Loucy (cell line): ENCODE results near the gene ADGRF4.

ENCODE experiments used
- H2AFZ ChIP-seq: fragments of 200-600 bp; sonication (generic); 2 replicates; pipeline ENCODE4 v1.6.0; 2016; ENCODE audit warnings: antibody characterized with exemption, mild to moderate bottlenecking, low read length, moderate library complexity
- H3F3A ChIP-seq: fragments of 200-600 bp; 2 replicates; pipeline ENCODE4 v1.6.0; 2016; ENCODE audit warnings: antibody characterized with exemption, low read depth, mild to moderate bottlenecking
- H3K27me3 ChIP-seq: fragments of 200-600 bp; sonication (generic); 2 replicates; pipeline ENCODE4 v1.6.1; 2014; ENCODE audit warnings: low read length, mild to moderate bottlenecking; ENCODE audit not compliant: insufficient read depth, poor library complexity, severe bottlenecking
- H3K36me3 ChIP-seq: fragments of 200-600 bp; sonication (generic); 2 replicates; pipeline ENCODE4 v1.6.1; 2016; ENCODE audit warnings: low read length; ENCODE audit not compliant: insufficient read depth
- H3K4me1 ChIP-seq: fragments of 200-600 bp; sonication (generic); 2 replicates; pipeline ENCODE4 v1.5.1; 2014; ENCODE audit warnings: low read length, mild to moderate bottlenecking; ENCODE audit not compliant: insufficient read depth, poor library complexity, severe bottlenecking
- H3K4me2 ChIP-seq: fragments of 200-600 bp; sonication (generic); 2 replicates; pipeline ENCODE4 v1.6.0; 2014; ENCODE audit warnings: antibody characterized with exemption, low read length, low read depth, mild to moderate bottlenecking; ENCODE audit not compliant: poor library complexity, severe bottlenecking
- H3K4me3 ChIP-seq: fragments of 200-600 bp; sonication (generic); 2 replicates; pipeline ENCODE4 v1.5.1; 2014; ENCODE audit warnings: low read length, mild to moderate bottlenecking, mixed read lengths; ENCODE audit not compliant: poor library complexity, severe bottlenecking
- H3K79me2 ChIP-seq: fragments of 200-600 bp; sonication (generic); 2 replicates; pipeline ENCODE4 v1.6.1; 2014; ENCODE audit warnings: low read length; ENCODE audit not compliant: insufficient read depth
- H3K9ac ChIP-seq: fragments of 200-600 bp; sonication (generic); 2 replicates; pipeline ENCODE4 v1.6.0; 2014; ENCODE audit warnings: mild to moderate bottlenecking, low read depth, low read length, moderate library complexity; ENCODE audit not compliant: poor library complexity, severe bottlenecking
- H3K9me2 ChIP-seq: fragments of 200-600 bp; sonication (generic); replicated peaks from 2 replicates; pipeline ENCODE4 v1.6.1; 2016; ENCODE audit warnings: low read depth, low read length, mixed read lengths
- H3K9me3 ChIP-seq: fragments of 200-600 bp; sonication (generic); 2 replicates; pipeline ENCODE4 v1.6.1; 2014; ENCODE audit warnings: mild to moderate bottlenecking, antibody characterized with exemption, low read length, low read depth; ENCODE audit not compliant: insufficient read depth
- H4K20me1 ChIP-seq: fragments of 200-600 bp; sonication (generic); 2 replicates; pipeline ENCODE4 v1.6.0; 2014; ENCODE audit warnings: antibody characterized with exemption, low read length, mild to moderate bottlenecking; ENCODE audit not compliant: insufficient read depth, poor library complexity, severe bottlenecking
- EZH2phosphoT487 ChIP-seq: fragments of 200-600 bp; IDR thresholded peaks from 2 replicates; pipeline ENCODE4 v1.6.1; 2018; ENCODE audit warnings: antibody characterized with exemption, mild to moderate bottlenecking, moderate library complexity, borderline replicate concordance
- TF ChIP-seq, protein P1 (sequence below): fragments of 200-600 bp; sonication (generic); conservative IDR thresholded peaks from 2 replicates; pipeline ENCODE4 v1.5.1; 2014; ENCODE audit warnings: mild to moderate bottlenecking, antibody characterized with exemption, low read length

The ADGRF4 gene

GRCh38 chr6:47766445-47766844, 68.1 kb downstream of the ADGRF4 start:
- no peaks in the 10 kb centered on the region for H3K9me2 ChIP-seq
- no peaks in the 10 kb centered on the region for H3K79me2 ChIP-seq
- no peak overlapping the region for H3K4me3 ChIP-seq
- H3K9me3 ChIP-seq: no peaks in the 10 kb centered on the region
- TF ChIP-seq, protein P1, sequence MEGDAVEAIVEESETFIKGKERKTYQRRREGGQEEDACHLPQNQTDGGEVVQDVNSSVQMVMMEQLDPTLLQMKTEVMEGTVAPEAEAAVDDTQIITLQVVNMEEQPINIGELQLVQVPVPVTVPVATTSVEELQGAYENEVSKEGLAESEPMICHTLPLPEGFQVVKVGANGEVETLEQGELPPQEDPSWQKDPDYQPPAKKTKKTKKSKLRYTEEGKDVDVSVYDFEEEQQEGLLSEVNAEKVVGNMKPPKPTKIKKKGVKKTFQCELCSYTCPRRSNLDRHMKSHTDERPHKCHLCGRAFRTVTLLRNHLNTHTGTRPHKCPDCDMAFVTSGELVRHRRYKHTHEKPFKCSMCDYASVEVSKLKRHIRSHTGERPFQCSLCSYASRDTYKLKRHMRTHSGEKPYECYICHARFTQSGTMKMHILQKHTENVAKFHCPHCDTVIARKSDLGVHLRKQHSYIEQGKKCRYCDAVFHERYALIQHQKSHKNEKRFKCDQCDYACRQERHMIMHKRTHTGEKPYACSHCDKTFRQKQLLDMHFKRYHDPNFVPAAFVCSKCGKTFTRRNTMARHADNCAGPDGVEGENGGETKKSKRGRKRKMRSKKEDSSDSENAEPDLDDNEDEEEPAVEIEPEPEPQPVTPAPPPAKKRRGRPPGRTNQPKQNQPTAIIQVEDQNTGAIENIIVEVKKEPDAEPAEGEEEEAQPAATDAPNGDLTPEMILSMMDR: no peak
- no peak for TF ChIP-seq EZH2phosphoT487
- H3K4me1 ChIP-seq: no peaks in the 10 kb centered on the region
- no peaks in the 10 kb centered on the region for H3K36me3 ChIP-seq
- no peak overlapping the region for H2AFZ ChIP-seq
- no peaks in the 10 kb centered on the region for H3F3A ChIP-seq
- H3K4me2 ChIP-seq: no peak overlapping the region
- no peaks in the 10 kb centered on the region for H4K20me1 ChIP-seq
- H3K27me3 ChIP-seq: no peaks in the 10 kb centered on the region
- H3K9ac ChIP-seq: no peak overlapping the region

DNA sequence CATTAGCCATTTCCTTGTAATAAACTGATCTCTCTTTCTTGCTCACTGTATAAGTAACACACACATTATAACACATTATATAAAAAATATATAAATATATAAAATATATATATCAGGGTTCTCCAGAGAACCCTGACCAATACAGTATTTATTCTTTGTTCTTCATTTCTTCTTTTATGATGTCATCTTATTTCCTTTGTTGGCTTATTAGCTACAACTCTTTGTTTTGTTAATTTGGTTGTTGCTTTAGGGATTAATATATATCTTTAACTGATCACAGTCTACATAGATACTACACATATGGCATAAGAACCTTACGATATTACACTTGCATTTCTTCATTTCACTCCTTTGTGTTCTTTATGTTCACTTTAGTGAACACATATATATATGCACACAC, 68.7 kb downstream of the ADGRF4 start:
- Histone ChIP-seq H3F3A (no peaks in the 10 kb centered on the region), H3K79me2 (no peaks in the 10 kb centered on the region), H3K9ac (no peak overlapping the region), H3K36me3 (no peaks in the 10 kb centered on the region), H3K9me3 (no peaks in the 10 kb centered on the region), H3K4me1 (no peaks in the 10 kb centered on the region), H3K9me2 (no peaks in the 10 kb centered on the region), H3K4me3 (no peak overlapping the region), H3K4me2 (no peak overlapping the region), H3K27me3 (no peaks in the 10 kb centered on the region), H2AFZ (no peak overlapping the region), H4K20me1 (no peaks in the 10 kb centered on the region)
- TF ChIP-seq EZH2phosphoT487: no peak
- TF ChIP-seq, protein P1: no peak

GRCh38 chr6:47769982-47770381, 71.6 kb downstream of the ADGRF4 start:
- Histone ChIP-seq H3K4me3 (no peak overlapping the region), H3K4me1 (no peaks in the 10 kb centered on the region), H3K27me3 (no peaks in the 10 kb centered on the region), H3K36me3 (no peaks in the 10 kb centered on the region), H2AFZ (no peak overlapping the region), H3K9me3 (no peaks in the 10 kb centered on the region), H3K79me2 (no peaks in the 10 kb centered on the region), H3F3A (no peaks in the 10 kb centered on the region), H3K4me2 (no peak overlapping the region), H3K9ac (no peak overlapping the region), H3K9me2 (no peaks in the 10 kb centered on the region), H4K20me1 (no peaks in the 10 kb centered on the region)
- TF ChIP-seq EZH2phosphoT487: no peak
- TF ChIP-seq, protein P1: no peak
